Body of pancreas (tissue), 4 donors: ENCODE data around the gene ATXN7L1.

ENCODE experiments used
- CTCF ChIP-seq, 7 experiments: fragments of 450-650 bp in 4 of 7; fragments of 200-600 bp in 3 of 7; sonication (generic) in 3 of 7; IDR thresholded peaks; one replicate each; pipeline ENCODE4 v1.5.1; 2016 to 2019; ENCODE audit warnings: antibody characterized with exemption in 7 of 7
- POLR2A ChIP-seq, 3 donors: fragments of 450-650 bp; IDR thresholded peaks; one replicate each; pipeline ENCODE4 v1.6.1; 2016; ENCODE audit warnings: antibody characterized with exemption in 3 of 3, mild to moderate bottlenecking in 2 of 3

GRCh38 chr7:105897999-105898398 lies 21.6 kb upstream of the ATXN7L1 start:
- TF ChIP-seq CTCF (IDR thresholded peaks at IDR 0.05), result no peak
- no peak for TF ChIP-seq POLR2A (IDR thresholded peaks at IDR 0.05)
